Endodermal cell (in vitro differentiated cells): ENCODE measurements around the gene BSG. TPM values are rescaled to one million over a fixed set of nuclear protein-coding genes. Genes with fewer than 3 reads are reported as not detected.

ENCODE experiments used
- DNase-seq: peaks from one replicate; pipeline ENCODE4 v3.0.0-alpha.2; 2017
- H3K27ac ChIP-seq: 2 replicates; pipeline ENCODE4 v1.5.1; 2013; ENCODE audit warnings: mild to moderate bottlenecking, low read depth, low read length, moderate library complexity
- H3K27me3 ChIP-seq: 2 replicates; pipeline ENCODE4 v1.6.1; 2013; ENCODE audit warnings: mild to moderate bottlenecking, low read length, moderate library complexity; ENCODE audit not compliant: insufficient read depth, control insufficient read depth, poor library complexity, severe bottlenecking
- H3K36me3 ChIP-seq: 2 replicates; pipeline ENCODE4 v1.7.0; 2013; ENCODE audit warnings: mild to moderate bottlenecking, low read length, moderate library complexity; ENCODE audit not compliant: control insufficient read depth, insufficient read depth
- H3K4me1 ChIP-seq: one replicate; pipeline ENCODE4 v1.7.0; 2013; ENCODE audit warnings: low read length; ENCODE audit not compliant: control insufficient read depth, insufficient read depth
- H3K4me3 ChIP-seq: 2 replicates; pipeline ENCODE4 v1.5.1; 2013; ENCODE audit warnings: mild to moderate bottlenecking, low read length, moderate library complexity
- H3K9ac ChIP-seq: 2 replicates; pipeline ENCODE4 v1.6.1; 2013; ENCODE audit warnings: mild to moderate bottlenecking, low read length, moderate library complexity; ENCODE audit not compliant: poor library complexity, severe bottlenecking; ENCODE audit errors: extremely low read depth
- H3K9me3 ChIP-seq: 2 replicates; pipeline ENCODE4 v1.6.1; 2013; ENCODE audit warnings: mild to moderate bottlenecking, low read length, moderate library complexity; ENCODE audit not compliant: control insufficient read depth
- H3K27ac Mint-ChIP-seq: 2 replicates; pipeline ENCODE4 v1.8.0; 2020; ENCODE audit warnings: mixed read lengths
- H3K27me3 Mint-ChIP-seq: 2 replicates; pipeline ENCODE4 v1.8.0; 2021; ENCODE audit warnings: mild to moderate bottlenecking, mixed read lengths; ENCODE audit not compliant: insufficient read depth
- H3K36me3 Mint-ChIP-seq: 2 replicates; pipeline ENCODE4 v1.8.0; 2020; ENCODE audit warnings: low read depth, mixed read lengths
- H3K4me1 Mint-ChIP-seq: 2 replicates; pipeline ENCODE4 v1.8.0; 2020; ENCODE audit warnings: mixed read lengths
- H3K4me3 Mint-ChIP-seq: 2 replicates; pipeline ENCODE4 v1.8.0; 2020; ENCODE audit warnings: mild to moderate bottlenecking, moderate library complexity, mixed read lengths
- H3K9me3 Mint-ChIP-seq: 2 replicates; pipeline ENCODE4 v1.8.0; 2020; ENCODE audit warnings: mild to moderate bottlenecking, mixed read lengths
- CTCF ChIP-seq: fragments of 200-600 bp; sonication (generic); conservative IDR thresholded peaks from 2 replicates; pipeline ENCODE4 v1.5.0; 2021; ENCODE audit warnings: antibody characterized with exemption, mild to moderate bottlenecking
- WGBS, 2 experiments: methylation state at CpG; one replicate each; pipeline versions ENCODE4 v1.1.5 to v1.1.7; 2013; ENCODE audit warnings: missing lambda C conversion rate in 2 of 2, mixed read lengths in 1 of 2; ENCODE audit not compliant: insufficient coverage in 1 of 2, insufficient read length in 1 of 2; 5-methylcytosine and 5-hydroxymethylcytosine counted together
- long read RNA-seq, 4 experiments: library from polyadenylated mRNA in 2 of 4; library from RNA in 1 of 4; library from capped mRNA in 1 of 4; stranded (forward) in 3 of 4; unstranded in 1 of 4; transcript quantifications; one replicate each; pipeline ENCODE4 v2.0.0, GENCODE V29; 2020 to 2021; ENCODE audit warnings: inconsistent platforms in 1 of 4
- polyA plus RNA-seq, 2 experiments: library from polyadenylated mRNA; stranded (reverse); fragments of 50-300 nt; gene quantifications; one replicate each; pipeline ENCODE4 v1.2.3, GENCODE V29; 2013
- total RNA-seq, 2 donors: library from RNA; stranded (reverse); fragmentation: NEBNext Ultra II Directional in 1 of 2; extraction: Animal tissue kit (Norgen Biotek cat#: 25700) in 1 of 2; gene quantifications; 2 replicates in 1 of 2; 3 replicates in 1 of 2; pipeline ENCODE4 v1.2.1, GENCODE V29; 2021

Gene BSG
- 100 to 1,000 TPM; 808 to 833 TPM for total RNA-seq
- polyA plus RNA-seq (2013, experiment 1 of 2) = 629 TPM
- 588 TPM for polyA plus RNA-seq (2013, experiment 2 of 2)
- long read RNA-seq, experiment 1, transcript BSG-203 (8 exons, 1,616 nt) = major isoform, 80 of 308 reads
- long read RNA-seq, experiment 1, partial matches to known transcripts = 107 of 308 reads
- long read RNA-seq, experiment 1, other reads (novel, unspliced or antisense) = 117 of 308 reads
- long read RNA-seq, experiment 2, partial matches to known transcripts = 52 of 2,058 reads
- long read RNA-seq, experiment 2, other reads (novel, unspliced or antisense) = 2,006 of 2,058 reads
- long read RNA-seq, experiment 3, partial matches to known transcripts = 20 of 2,147 reads
- long read RNA-seq, experiment 3, other reads (novel, unspliced or antisense) = 2,127 of 2,147 reads
- long read RNA-seq, experiment 4, partial matches to known transcripts = 3,239 of 3,408 reads
- long read RNA-seq, experiment 4, other reads (novel, unspliced or antisense) = 169 of 3,408 reads

- TF ChIP-seq CTCF = no peak
Measured at GRCh38 chr19:572140-572742, at the start of gene BSG. TSS of gene BSG (plus strand) at chr19:572596. CDS start at chr19:572635, 39 bp downstream.

GRCh38 chr19:522726-523125, 49.7 kb upstream of the BSG start:
- Histone ChIP-seq H3K36me3 (no peaks in the 10 kb centered on the region), H3K27me3 (no peaks in the 10 kb centered on the region), H3K4me1 (no peaks in the 10 kb centered on the region), H3K27ac (no peak overlapping the region), H3K9me3 (no peaks in the 10 kb centered on the region), H3K4me3 (no peak overlapping the region), H3K9ac (no peak overlapping the region)
- TF ChIP-seq CTCF = no peak
- H3K27ac Mint-ChIP-seq = no peak overlapping the region
- H3K9me3 Mint-ChIP-seq = no peaks in the 10 kb centered on the region
- peaks cover 37% of the 10 kb centered on the region for H3K27me3 Mint-ChIP-seq
- H3K4me3 Mint-ChIP-seq = no peak overlapping the region
- peaks cover 1% of the 10 kb centered on the region for H3K36me3 Mint-ChIP-seq
- no peaks in the 10 kb centered on the region for H3K4me1 Mint-ChIP-seq
- no peak for DNase-seq
- 94 to 95% methylated on average over 9 to 12 of the region's 12 CpGs for WGBS, 2 experiments

More at GRCh38 chr19:572140-572742, at the start of gene BSG:
- peak within 1 kb of the TSS; percentile 91 for H3K4me3 ChIP-seq
- no peaks in the 10 kb centered on the region for H3K9me3 ChIP-seq
- peak within 1 kb of the TSS; percentile 96 for H3K27ac ChIP-seq
- Mint-ChIP-seq H3K4me1 (peaks cover 18% of the 10 kb centered on the region), H3K27me3 (peaks cover 9% of the 10 kb centered on the region), H3K27ac (peak within 1 kb of the TSS; percentile 97), H3K36me3 (peaks cover 12% of the 10 kb centered on the region), H3K9me3 (peaks cover 9% of the 10 kb centered on the region), H3K4me3 (peak within 1 kb of the TSS; percentile 88)
- peak within 1 kb of the TSS; percentile 98 for H3K9ac ChIP-seq
- no peaks in the 10 kb centered on the region for H3K27me3 ChIP-seq
- 0 to 1% methylated on average over 48 to 79 of the region's 79 CpGs for WGBS, 2 experiments
- H3K4me1 ChIP-seq = peaks cover 3% of the 10 kb centered on the region
- peak; percentile 99 for DNase-seq
- H3K36me3 ChIP-seq = peaks cover 20% of the 10 kb centered on the region

GRCh38 chr19:524062-524674, 48.2 kb upstream of the BSG start:
- no peak overlapping the region for H3K27ac Mint-ChIP-seq
- no peak for TF ChIP-seq CTCF
- no peak for DNase-seq
- no peak overlapping the region for H3K4me3 ChIP-seq
- peaks cover 1% of the 10 kb centered on the region for H3K36me3 Mint-ChIP-seq
- no peaks in the 10 kb centered on the region for H3K9me3 Mint-ChIP-seq
- no peaks in the 10 kb centered on the region for H3K36me3 ChIP-seq
- H3K4me3 Mint-ChIP-seq = no peak overlapping the region
- H3K9ac ChIP-seq = no peak overlapping the region
- no peaks in the 10 kb centered on the region for H3K27me3 ChIP-seq
- no peaks in the 10 kb centered on the region for H3K9me3 ChIP-seq
- no peak overlapping the region for H3K27ac ChIP-seq
- 86 to 90% methylated on average over 20 to 29 of the region's 29 CpGs for WGBS, 2 experiments
- peaks cover 37% of the 10 kb centered on the region for H3K27me3 Mint-ChIP-seq
- no peaks in the 10 kb centered on the region for H3K4me1 Mint-ChIP-seq
- no peaks in the 10 kb centered on the region for H3K4me1 ChIP-seq
